ENCODE data around the gene S100Z.

- TF ChIP-seq CTCF (IDR thresholded peaks at IDR 0.05) (no peak), POLR2A (IDR thresholded peaks at IDR 0.05) (no peak), POLR2AphosphoS5 (IDR thresholded peaks at IDR 0.05) (no peak)
These were observed 3.9 kb upstream of the S100Z start for GRCh38 chr5:76845890-76846289.
